GM12892 (cell line): Measurements from ENCODE around the gene EBP.

Experiments used
- DNase-seq: peaks from one replicate; pipeline ENCODE4 v3.0.0; 2011; ENCODE audit not compliant: insufficient read length
- FAIRE-seq: peaks from 2 replicates; lab custom pipeline; 2011; peaks lifted over from hg19 to GRCh38; lab: Jason Lieb, UNC
- POLR2A ChIP-seq: IDR thresholded peaks from 2 replicates; pipeline ENCODE4 v1.6.1; 2011; ENCODE audit warnings: low read depth, low read length, control low read depth
- POLR2AphosphoS5 ChIP-seq: IDR thresholded peaks from 2 replicates; pipeline ENCODE4 v1.6.1; 2011; ENCODE audit warnings: low read depth, low read length, control low read depth
- TAF1 ChIP-seq: IDR thresholded peaks from 2 replicates; pipeline ENCODE4 v1.6.1; 2011; ENCODE audit warnings: low read depth, mild to moderate bottlenecking, control low read depth, low read length, borderline replicate concordance

Gene EBP

GRCh38 chrX:48478806-48479205, 42.8 kb upstream of the EBP start:
- TF ChIP-seq TAF1 (no peak), POLR2A (no peak), POLR2AphosphoS5 (no peak)
- DNase-seq, result no peak
- FAIRE-seq, result no peak

- DNase-seq (no peak), FAIRE-seq (no peak)
- TF ChIP-seq POLR2AphosphoS5 (no peak), POLR2A (no peak)
Measured at GRCh38 chrX:48480142-48480541, 41.5 kb upstream of the EBP start.

- FAIRE-seq (no peak), DNase-seq (no peak)
- TF ChIP-seq POLR2A (no peak), POLR2AphosphoS5 (no peak), TAF1 (no peak)
Measured at GRCh38 chrX:48480583-48480982, 41.0 kb upstream of the EBP start.

- DNase-seq, result no peak
- no peak for FAIRE-seq
- TF ChIP-seq TAF1 (no peak), POLR2A (no peak), POLR2AphosphoS5 (no peak)
Measured at GRCh38 chrX:48482526-48482925, 39.1 kb upstream of the EBP start.

- peak; percentile 30 for FAIRE-seq
- DNase-seq, result no peak
Measured at GRCh38 chrX:48487362-48487798, 34.2 kb upstream of the EBP start.

GRCh38 chrX:48488034-48488433, 33.6 kb upstream of the EBP start:
- TF ChIP-seq TAF1 (no peak), POLR2A (no peak), POLR2AphosphoS5 (no peak)
- DNase-seq (no peak), FAIRE-seq (no peak)

More at GRCh38 chrX:48487362-48487798, 34.2 kb upstream of the EBP start:
- peak; percentile 55; the same call in 1 of the 2 replicates for TF ChIP-seq POLR2AphosphoS5
- TF ChIP-seq POLR2A, result no peak

GRCh38 chrX:48489296-48489695, 32.3 kb upstream of the EBP start:
- TF ChIP-seq POLR2A, result no peak
- DNase-seq, result no peak
- no peak for FAIRE-seq

GRCh38 chrX:48489892-48490291, 31.7 kb upstream of the EBP start:
- DNase-seq, result no peak
- FAIRE-seq, result no peak
- no peak for TF ChIP-seq POLR2A
- no peak for TF ChIP-seq POLR2AphosphoS5
- no peak for TF ChIP-seq TAF1

- TF ChIP-seq POLR2A, result no peak
- no peak for TF ChIP-seq POLR2AphosphoS5
- TF ChIP-seq TAF1, result no peak
- DNase-seq, result no peak
- FAIRE-seq, result no peak
Measured at GRCh38 chrX:48490661-48491060, 30.9 kb upstream of the EBP start.

- DNase-seq (no peak), FAIRE-seq (no peak)
- TF ChIP-seq POLR2AphosphoS5, result no peak
- TF ChIP-seq TAF1, result no peak
- no peak for TF ChIP-seq POLR2A
Measured at GRCh38 chrX:48491809-48492208, 29.8 kb upstream of the EBP start.

GRCh38 chrX:48492293-48492910, 29.2 kb upstream of the EBP start:
- FAIRE-seq, result no peak

GRCh38 chrX:48493890-48494364, 27.7 kb upstream of the EBP start:
- FAIRE-seq (no peak), DNase-seq (no peak)
- no peak for TF ChIP-seq POLR2A
- TF ChIP-seq TAF1, result no peak
- TF ChIP-seq POLR2AphosphoS5, result no peak

More at GRCh38 chrX:48492293-48492910, 29.2 kb upstream of the EBP start:
- DNase-seq, result no peak
- TF ChIP-seq POLR2AphosphoS5 (no peak), POLR2A (no peak), TAF1 (no peak)

GRCh38 chrX:48496660-48497059, 24.9 kb upstream of the EBP start:
- DNase-seq (no peak), FAIRE-seq (no peak)
- no peak for TF ChIP-seq TAF1
- no peak for TF ChIP-seq POLR2AphosphoS5
- no peak for TF ChIP-seq POLR2A
